Body of pancreas (tissue), 4 donors: ENCODE data around the gene DDX47.

ENCODE experiments used
- CTCF ChIP-seq, 7 experiments: fragments of 450-650 bp in 4 of 7; fragments of 200-600 bp in 3 of 7; sonication (generic) in 3 of 7; IDR thresholded peaks; one replicate each; pipeline ENCODE4 v1.5.1; 2016 to 2019; ENCODE audit warnings: antibody characterized with exemption in 7 of 7
- POLR2A ChIP-seq, 3 donors: fragments of 450-650 bp; IDR thresholded peaks; one replicate each; pipeline ENCODE4 v1.6.1; 2016; ENCODE audit warnings: antibody characterized with exemption in 3 of 3, mild to moderate bottlenecking in 2 of 3

- TF ChIP-seq CTCF (IDR thresholded peaks at IDR 0.05) (no peak), POLR2A (IDR thresholded peaks at IDR 0.05) (no peak)
Measured at GRCh38 chr12:12823300-12823699, 10.2 kb downstream of the DDX47 start.
